ENCODE data around the gene GALNT10.

- no peak for TF ChIP-seq CTCF (IDR thresholded peaks at IDR 0.05)
- TF ChIP-seq POLR2A (IDR thresholded peaks at IDR 0.05), result no peak
Observed at GRCh38 chr5:154351141-154351540, 160.6 kb downstream of the GALNT10 start.

All from uterus (tissue), 2 donors.